HepG2 (cell line): ENCODE measurements around the gene AKR1C4. TPM values are rescaled to one million over a fixed set of nuclear protein-coding genes. Genes with fewer than 3 reads are reported as not detected.

Source experiments
- ATAC-seq: fragments of 200-7000 bp; cut with Tn5 transposase; 3 replicates; pipeline ENCODE4 v1.9.1; 2020; ENCODE audit warnings: mild to moderate bottlenecking, moderate library complexity
- BruUV-seq: library from RNA; stranded (reverse); fragments of 400-500 nt; replicated peaks from 2 replicates; lab custom pipeline; 2021; lab: Mats Ljungman, UMichigan
- CTCF ChIA-PET: fragments of 300-600 bp; formaldehyde crosslinking; extraction: SDS; loops from one replicate; lab custom pipeline; 2021; ENCODE audit warnings: low total read pairs, inconsistent platforms, low intra/inter-chr PET ratio; lab: Yijun Ruan, JAX
- POLR2A ChIA-PET: fragments of 350-600 bp; sonication (Branson Sonifier 250); formaldehyde crosslinking; loops from one replicate; lab custom pipeline; 2020; ENCODE audit warnings: antibody characterized with exemption, inconsistent platforms; lab: Yijun Ruan, JAX
- DNase-seq: peaks from one replicate; pipeline ENCODE4 v3.0.0-alpha.2; 2015; ENCODE audit warnings: low spot score
- FAIRE-seq: peaks from 3 replicates; lab custom pipeline; 2011; peaks lifted over from hg19 to GRCh38; lab: Jason Lieb, UNC
- H2AFZ ChIP-seq: one replicate; pipeline ENCODE4 v1.6.1; 2011; ENCODE audit warnings: low read length, inconsistent platforms
- H3K27ac ChIP-seq: fragments of 300-600 bp; 3 replicates; pipeline ENCODE4 v1.8.0; 2011; ENCODE audit warnings: mixed run types, mild to moderate bottlenecking, mixed read lengths, low read length, inconsistent platforms; ENCODE audit not compliant: insufficient read depth; ENCODE audit errors: extremely low read length
- H3K27me3 ChIP-seq, 2 experiments: fragments of 200-600 bp in 1 of 2; 2 replicates in 1 of 2; 3 replicates in 1 of 2; pipeline versions ENCODE4 v1.6.0 to v1.8.0; 2011; ENCODE audit warnings: low read length in 2 of 2, mild to moderate bottlenecking in 2 of 2, moderate library complexity in 2 of 2, inconsistent platforms in 1 of 2; ENCODE audit not compliant: insufficient read depth in 2 of 2, control insufficient read depth in 1 of 2
- H3K36me3 ChIP-seq, 2 experiments: fragments of 200-600 bp in 1 of 2; replicated peaks in 1 of 2; 2 replicates in 1 of 2; 3 replicates in 1 of 2; pipeline versions ENCODE4 v1.5.1 to v1.8.0; 2011; ENCODE audit warnings: low read length in 2 of 2, inconsistent platforms in 1 of 2; ENCODE audit not compliant: insufficient read depth in 2 of 2, control insufficient read depth in 1 of 2
- H3K4me1 ChIP-seq: 2 replicates; pipeline ENCODE4 v1.5.1; 2012; ENCODE audit warnings: low read length, inconsistent platforms; ENCODE audit not compliant: insufficient read depth
- H3K4me2 ChIP-seq: 2 replicates; pipeline ENCODE4 v1.6.0; 2011; ENCODE audit warnings: low read depth, low read length, inconsistent platforms
- H3K4me3 ChIP-seq, 3 experiments: fragments of 200-600 bp in 1 of 3; sonication (generic), shearing (Covaris generic) in 1 of 3; replicated peaks in 1 of 3; 2 replicates each; pipeline ENCODE4 v1.5.1; 2011 to 2016; ENCODE audit warnings: low read length in 3 of 3, inconsistent platforms in 2 of 3, low read depth in 2 of 3, mild to moderate bottlenecking in 2 of 3, control low read depth in 1 of 3, mixed read lengths in 1 of 3; ENCODE audit not compliant: insufficient read depth in 1 of 3
- H3K79me2 ChIP-seq: one replicate; pipeline ENCODE4 v1.6.1; 2011; ENCODE audit warnings: low read length, inconsistent platforms; ENCODE audit not compliant: insufficient read depth
- H3K9ac ChIP-seq: 2 replicates; pipeline ENCODE4 v1.6.0; 2011; ENCODE audit warnings: mild to moderate bottlenecking, low read depth, low read length, inconsistent platforms; ENCODE audit not compliant: insufficient read depth
- H3K9me3 ChIP-seq: 2 replicates; pipeline ENCODE4 v1.5.1; 2012; ENCODE audit warnings: mild to moderate bottlenecking, low read length
- H4K20me1 ChIP-seq: 2 replicates; pipeline ENCODE4 v1.6.0; 2011; ENCODE audit warnings: inconsistent platforms, mild to moderate bottlenecking, low read length, moderate library complexity; ENCODE audit not compliant: insufficient read depth
- ERF ChIP-seq: IDR thresholded peaks from 2 replicates; pipeline ENCODE4 v1.6.1; 2018; ENCODE audit warnings: missing biosample characterization, missing genetic modification reagents
- SNAI1 ChIP-seq: sonication (generic); formaldehyde crosslinking; IDR thresholded peaks from 2 replicates; pipeline ENCODE4 v1.5.0; 2020; ENCODE audit warnings: mild to moderate bottlenecking, missing genetic modification reagents, borderline replicate concordance
- TEAD2 ChIP-seq: sonication (generic); formaldehyde crosslinking; IDR thresholded peaks from 2 replicates; pipeline ENCODE4 v1.9.0; 2021; ENCODE audit warnings: missing genetic modification reagents
- XRCC5 ChIP-seq: fragments of 200-400 bp; formaldehyde crosslinking; optimal IDR thresholded peaks from 2 replicates; pipeline ENCODE3; 2017; ENCODE audit warnings: mild to moderate bottlenecking, low read length
- WGBS: methylation state at CpG from one replicate; pipeline ENCODE4 v1.1.6; 2017; ENCODE audit warnings: low lambda C conversion rate; 5-methylcytosine and 5-hydroxymethylcytosine counted together
- in situ Hi-C: cut with HindIII; loops from 2 replicates; pipeline ENCODE4 v1.10.0; 2017; ENCODE audit warnings: low pct_unique_long_range_greater_than_20kb; ENCODE audit not compliant: extremely low pct_ligation_motif_present
- intact Hi-C: fragments of 100-400 bp; cut with micrococcal nuclease; formaldehyde crosslinking; loops from one replicate; pipeline ENCODE4 v1.10.0; 2022; ENCODE audit not compliant: unreplicated experiment
- polyA plus RNA-seq, 8 experiments: library from polyadenylated mRNA; depleted of rRNA in 3 of 8; stranded (reverse) in 7 of 8; unstranded in 1 of 8; fragments of >200 nt; fragmentation: Illumina TruSeq in 4 of 8; extraction: Trizol in 4 of 8; gene quantifications; 2 replicates each; pipeline versions ENCODE4 v1.2.1 to v1.2.3, GENCODE V29; 2011 to 2016; ENCODE audit warnings: low read depth in 4 of 8, missing spikeins in 1 of 8, mixed read lengths in 1 of 8; ENCODE audit not compliant: insufficient read depth in 1 of 8
- total RNA-seq, 5 experiments: library from RNA; depleted of rRNA; stranded (reverse); fragments of >200 nt; fragmentation: Illumina TruSeq; extraction: Trizol; gene quantifications; 2 replicates each; pipeline ENCODE4 v1.2.3, GENCODE V29; 2016; ENCODE audit warnings: low read depth in 1 of 5
- TF ChIP-seq, protein P1 (sequence below): sonication (generic); formaldehyde crosslinking; IDR thresholded peaks from 2 replicates; pipeline ENCODE4 v1.4.0; 2020; ENCODE audit warnings: low read depth, missing genetic modification reagents
- TF ChIP-seq, protein P2 (sequence below): sonication (generic); formaldehyde crosslinking; IDR thresholded peaks from 2 replicates; pipeline ENCODE4 v1.5.1; 2020; ENCODE audit warnings: mild to moderate bottlenecking, missing genetic modification reagents, borderline replicate concordance

AKR1C4 gene
- total and polyA plus RNA-seq, 2 of the 13 experiments (the other 11 are each of a cell fraction or from before 2014, with no cell fraction given), result 0.18 to 1.3 TPM

DNA sequence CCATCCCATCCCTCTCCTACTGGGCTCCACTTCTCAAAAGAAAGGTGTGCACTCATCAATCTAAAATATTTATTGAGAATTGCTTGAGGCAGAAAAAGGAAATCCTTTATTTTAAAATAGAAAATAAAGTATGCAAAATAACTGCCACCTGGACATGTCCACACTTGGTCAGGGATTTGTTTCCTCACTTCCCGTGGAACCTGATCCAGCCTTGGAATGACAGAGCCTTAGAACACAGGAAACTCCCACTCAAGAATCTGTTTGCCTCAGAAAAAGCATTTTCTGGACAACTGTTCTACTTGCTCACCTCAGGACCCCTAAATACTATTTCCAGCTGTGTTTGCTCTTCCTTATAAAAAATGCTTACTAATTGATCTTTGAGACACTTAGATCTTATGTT, 40.7 kb upstream of the AKR1C4 start:
- H3K4me2 ChIP-seq, result no peak overlapping the region
- CTCF ChIA-PET, result no interaction called here
- intact Hi-C loops, result no loop called here
- no peaks in the 10 kb centered on the region; a peak in 1 of 5 replicates for H3K36me3 ChIP-seq
- BruUV-seq, result no TSS peak
- no peak overlapping the region for H2AFZ ChIP-seq
- no peak overlapping the region for H3K27ac ChIP-seq
- no peak overlapping the region for H3K9ac ChIP-seq
- no peaks in the 10 kb centered on the region for H3K79me2 ChIP-seq
- DNase-seq (no peak), FAIRE-seq (no peak), ATAC-seq (no peak)
- peaks cover 8% of the 10 kb centered on the region for H3K4me1 ChIP-seq
- TF ChIP-seq, protein P1, sequence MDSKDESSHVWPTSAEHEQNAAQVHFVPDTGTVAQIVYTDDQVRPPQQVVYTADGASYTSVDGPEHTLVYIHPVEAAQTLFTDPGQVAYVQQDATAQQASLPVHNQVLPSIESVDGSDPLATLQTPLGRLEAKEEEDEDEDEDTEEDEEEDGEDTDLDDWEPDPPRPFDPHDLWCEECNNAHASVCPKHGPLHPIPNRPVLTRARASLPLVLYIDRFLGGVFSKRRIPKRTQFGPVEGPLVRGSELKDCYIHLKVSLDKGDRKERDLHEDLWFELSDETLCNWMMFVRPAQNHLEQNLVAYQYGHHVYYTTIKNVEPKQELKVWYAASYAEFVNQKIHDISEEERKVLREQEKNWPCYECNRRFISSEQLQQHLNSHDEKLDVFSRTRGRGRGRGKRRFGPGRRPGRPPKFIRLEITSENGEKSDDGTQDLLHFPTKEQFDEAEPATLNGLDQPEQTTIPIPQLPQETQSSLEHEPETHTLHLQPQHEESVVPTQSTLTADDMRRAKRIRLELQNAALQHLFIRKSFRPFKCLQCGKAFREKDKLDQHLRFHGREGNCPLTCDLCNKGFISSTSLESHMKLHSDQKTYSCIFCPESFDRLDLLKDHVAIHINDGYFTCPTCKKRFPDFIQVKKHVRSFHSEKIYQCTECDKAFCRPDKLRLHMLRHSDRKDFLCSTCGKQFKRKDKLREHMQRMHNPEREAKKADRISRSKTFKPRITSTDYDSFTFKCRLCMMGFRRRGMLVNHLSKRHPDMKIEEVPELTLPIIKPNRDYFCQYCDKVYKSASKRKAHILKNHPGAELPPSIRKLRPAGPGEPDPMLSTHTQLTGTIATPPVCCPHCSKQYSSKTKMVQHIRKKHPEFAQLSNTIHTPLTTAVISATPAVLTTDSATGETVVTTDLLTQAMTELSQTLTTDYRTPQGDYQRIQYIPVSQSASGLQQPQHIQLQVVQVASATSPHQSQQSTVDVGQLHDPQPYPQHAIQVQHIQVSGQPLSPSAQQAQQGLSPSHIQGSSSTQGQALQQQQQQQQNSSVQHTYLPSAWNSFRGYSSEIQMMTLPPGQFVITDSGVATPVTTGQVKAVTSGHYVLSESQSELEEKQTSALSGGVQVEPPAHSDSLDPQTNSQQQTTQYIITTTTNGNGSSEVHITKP (CRISPR knock-in tag), result no peak
- in situ Hi-C loops, result no loop called here
- POLR2A ChIA-PET, result no interaction called here
- H4K20me1 ChIP-seq, result no peaks in the 10 kb centered on the region
- WGBS, result 95% methylated on average over 1 of the region's 1 CpG
- H3K27me3 ChIP-seq, result no peaks in the 10 kb centered on the region
- H3K4me3 ChIP-seq, result no peak overlapping the region
- H3K9me3 ChIP-seq, result peaks cover 31% of the 10 kb centered on the region

DNA sequence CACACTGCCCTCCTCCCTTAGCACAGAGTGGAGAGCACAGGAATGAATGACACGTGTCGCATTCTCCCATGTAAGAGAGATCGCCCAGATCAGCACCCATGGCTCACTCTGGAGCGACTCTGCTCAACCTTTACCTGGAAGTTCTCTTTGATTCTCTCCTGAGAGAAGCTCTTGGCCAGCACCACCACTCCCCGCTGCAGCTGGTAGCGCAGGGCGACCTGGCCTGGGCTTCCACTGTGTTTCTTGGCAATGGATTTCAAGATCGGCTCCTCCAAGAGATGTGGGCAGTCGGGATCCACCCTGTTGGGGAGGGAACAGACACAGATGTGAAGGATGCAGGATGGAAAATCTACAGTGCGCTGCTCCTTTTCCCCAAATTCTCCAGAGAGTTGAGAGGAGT, 39.1 kb upstream of the AKR1C4 start:
- H3K27ac ChIP-seq, result no peak overlapping the region
- TF ChIP-seq SNAI1 (no peak), XRCC5 (no peak), ERF (CRISPR knock-in tag) (no peak), TEAD2 (CRISPR knock-in tag) (no peak)
- TF ChIP-seq, protein P2, sequence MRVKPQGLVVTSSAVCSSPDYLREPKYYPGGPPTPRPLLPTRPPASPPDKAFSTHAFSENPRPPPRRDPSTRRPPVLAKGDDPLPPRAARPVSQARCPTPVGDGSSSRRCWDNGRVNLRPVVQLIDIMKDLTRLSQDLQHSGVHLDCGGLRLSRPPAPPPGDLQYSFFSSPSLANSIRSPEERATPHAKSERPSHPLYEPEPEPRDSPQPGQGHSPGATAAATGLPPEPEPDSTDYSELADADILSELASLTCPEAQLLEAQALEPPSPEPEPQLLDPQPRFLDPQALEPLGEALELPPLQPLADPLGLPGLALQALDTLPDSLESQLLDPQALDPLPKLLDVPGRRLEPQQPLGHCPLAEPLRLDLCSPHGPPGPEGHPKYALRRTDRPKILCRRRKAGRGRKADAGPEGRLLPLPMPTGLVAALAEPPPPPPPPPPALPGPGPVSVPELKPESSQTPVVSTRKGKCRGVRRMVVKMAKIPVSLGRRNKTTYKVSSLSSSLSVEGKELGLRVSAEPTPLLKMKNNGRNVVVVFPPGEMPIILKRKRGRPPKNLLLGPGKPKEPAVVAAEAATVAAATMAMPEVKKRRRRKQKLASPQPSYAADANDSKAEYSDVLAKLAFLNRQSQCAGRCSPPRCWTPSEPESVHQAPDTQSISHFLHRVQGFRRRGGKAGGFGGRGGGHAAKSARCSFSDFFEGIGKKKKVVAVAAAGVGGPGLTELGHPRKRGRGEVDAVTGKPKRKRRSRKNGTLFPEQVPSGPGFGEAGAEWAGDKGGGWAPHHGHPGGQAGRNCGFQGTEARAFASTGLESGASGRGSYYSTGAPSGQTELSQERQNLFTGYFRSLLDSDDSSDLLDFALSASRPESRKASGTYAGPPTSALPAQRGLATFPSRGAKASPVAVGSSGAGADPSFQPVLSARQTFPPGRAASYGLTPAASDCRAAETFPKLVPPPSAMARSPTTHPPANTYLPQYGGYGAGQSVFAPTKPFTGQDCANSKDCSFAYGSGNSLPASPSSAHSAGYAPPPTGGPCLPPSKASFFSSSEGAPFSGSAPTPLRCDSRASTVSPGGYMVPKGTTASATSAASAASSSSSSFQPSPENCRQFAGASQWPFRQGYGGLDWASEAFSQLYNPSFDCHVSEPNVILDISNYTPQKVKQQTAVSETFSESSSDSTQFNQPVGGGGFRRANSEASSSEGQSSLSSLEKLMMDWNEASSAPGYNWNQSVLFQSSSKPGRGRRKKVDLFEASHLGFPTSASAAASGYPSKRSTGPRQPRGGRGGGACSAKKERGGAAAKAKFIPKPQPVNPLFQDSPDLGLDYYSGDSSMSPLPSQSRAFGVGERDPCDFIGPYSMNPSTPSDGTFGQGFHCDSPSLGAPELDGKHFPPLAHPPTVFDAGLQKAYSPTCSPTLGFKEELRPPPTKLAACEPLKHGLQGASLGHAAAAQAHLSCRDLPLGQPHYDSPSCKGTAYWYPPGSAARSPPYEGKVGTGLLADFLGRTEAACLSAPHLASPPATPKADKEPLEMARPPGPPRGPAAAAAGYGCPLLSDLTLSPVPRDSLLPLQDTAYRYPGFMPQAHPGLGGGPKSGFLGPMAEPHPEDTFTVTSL, result no peak
- no peaks in the 10 kb centered on the region; a peak in 1 of 5 replicates for H3K36me3 ChIP-seq
- in situ Hi-C loops (no loop called here), intact Hi-C loops (no loop called here)
- H3K4me1 ChIP-seq, result peaks cover 7% of the 10 kb centered on the region; the same call in 1 of the 2 replicates
- H2AFZ ChIP-seq, result no peak overlapping the region
- POLR2A ChIA-PET, result no interaction called here
- H3K4me2 ChIP-seq, result no peak overlapping the region
- CTCF ChIA-PET, result no interaction called here
- no peaks in the 10 kb centered on the region for H4K20me1 ChIP-seq
- no peaks in the 10 kb centered on the region for H3K27me3 ChIP-seq
- BruUV-seq, result no TSS peak
- H3K9me3 ChIP-seq, result peaks cover 32% of the 10 kb centered on the region
- WGBS, result 91% methylated on average over 10 of the region's 10 CpGs
- DNase-seq, result no peak
- H3K79me2 ChIP-seq, result no peaks in the 10 kb centered on the region
- no peak overlapping the region for H3K9ac ChIP-seq
- no peak for FAIRE-seq
- no peak overlapping the region for H3K4me3 ChIP-seq
- no peak for ATAC-seq
